OCI-LY7 (cell line): ENCODE results near the gene KRT36. TPM values are rescaled to one million over a fixed set of nuclear protein-coding genes. Genes with fewer than 3 reads are reported as not detected.

Experiments used
- BruUV-seq: library from RNA; stranded (reverse); fragments of 400-500 nt; replicated peaks from 2 replicates; lab custom pipeline; 2021; lab: Mats Ljungman, UMichigan
- CTCF ChIA-PET: fragments of 300-600 bp; sonication (Branson Sonifier 250); formaldehyde crosslinking; loops from one replicate; lab custom pipeline; 2022; ENCODE audit warnings: antibody characterized with exemption; ENCODE audit not compliant: unreplicated experiment; lab: Charles Lee
- POLR2A ChIA-PET: fragments of 300-600 bp; sonication (Branson Sonifier 250); formaldehyde crosslinking; loops from one replicate; lab custom pipeline; 2022; ENCODE audit warnings: antibody characterized with exemption; lab: Charles Lee
- DNase-seq: peaks from one replicate; pipeline ENCODE4 v3.0.0-alpha.2; 2015; ENCODE audit warnings: low spot score
- H2AFZ ChIP-seq: fragments of 200-600 bp; sonication (generic), shearing (Covaris generic); 2 replicates; pipeline ENCODE4 v1.6.1; 2014; ENCODE audit warnings: mild to moderate bottlenecking, antibody characterized with exemption, low read length, moderate library complexity
- H3K27ac ChIP-seq: fragments of 200-600 bp; sonication (generic); 2 replicates; pipeline ENCODE4 v1.5.1; 2014; ENCODE audit warnings: mixed run types, low read depth, mild to moderate bottlenecking, moderate library complexity, low read length, inconsistent platforms; ENCODE audit not compliant: poor library complexity, severe bottlenecking
- H3K36me3 ChIP-seq: fragments of 200-600 bp; sonication (generic); 2 replicates; pipeline ENCODE4 v1.6.1; 2014; ENCODE audit warnings: mild to moderate bottlenecking, antibody characterized with exemption, low read length, moderate library complexity, mixed read lengths; ENCODE audit not compliant: insufficient read depth
- H3K4me1 ChIP-seq: fragments of 200-600 bp; sonication (generic); 2 replicates; pipeline ENCODE4 v1.5.1; 2014; ENCODE audit warnings: mild to moderate bottlenecking, low read length; ENCODE audit not compliant: insufficient read depth, poor library complexity, severe bottlenecking
- H3K4me2 ChIP-seq: fragments of 200-600 bp; sonication (generic); 2 replicates; pipeline ENCODE4 v1.6.1; 2014; ENCODE audit warnings: mild to moderate bottlenecking, low read length
- H3K4me3 ChIP-seq: fragments of 200-600 bp; sonication (generic); 2 replicates; pipeline ENCODE4 v1.5.1; 2014; ENCODE audit warnings: mild to moderate bottlenecking, low read depth, low read length; ENCODE audit not compliant: poor library complexity, severe bottlenecking
- H3K79me2 ChIP-seq: fragments of 200-600 bp; sonication (generic); 2 replicates; pipeline ENCODE4 v1.6.1; 2016; ENCODE audit warnings: low read depth, mild to moderate bottlenecking, low read length, moderate library complexity, mixed read lengths; ENCODE audit not compliant: insufficient read depth
- H3K9me2 ChIP-seq: fragments of 200-600 bp; sonication (generic); 2 replicates; pipeline ENCODE4 v1.6.1; 2016; ENCODE audit warnings: mild to moderate bottlenecking, low read length, mixed read lengths; ENCODE audit not compliant: insufficient read depth
- H3K9me3 ChIP-seq: fragments of 200-600 bp; sonication (generic); 2 replicates; pipeline ENCODE4 v1.6.1; 2014; ENCODE audit warnings: mild to moderate bottlenecking, mixed run types, low read length, mixed read lengths
- H4K20me1 ChIP-seq: fragments of 200-600 bp; sonication (generic); 2 replicates; pipeline ENCODE4 v1.6.1; 2014; ENCODE audit warnings: mild to moderate bottlenecking, antibody characterized with exemption, low read length, moderate library complexity, mixed read lengths; ENCODE audit not compliant: insufficient read depth
- CTCF ChIP-seq: fragments of 200-600 bp; sonication (generic); conservative IDR thresholded peaks from 2 replicates; pipeline ENCODE4 v1.5.1; 2014; ENCODE audit warnings: mild to moderate bottlenecking, antibody characterized with exemption, low read length, moderate library complexity, mixed read lengths
- EZH2phosphoT487 ChIP-seq: fragments of 200-600 bp; sonication (generic); IDR thresholded peaks from 2 replicates; pipeline ENCODE4 v1.6.1; 2018; ENCODE audit warnings: low read depth, borderline replicate concordance, mild to moderate bottlenecking, mixed run types, antibody characterized with exemption, low read length, moderate library complexity, mixed read lengths
- intact Hi-C: fragments of 100-400 bp; cut with micrococcal nuclease; formaldehyde crosslinking; loops from one replicate; pipeline ENCODE4 v1.10.0; 2022; ENCODE audit not compliant: unreplicated experiment
- total RNA-seq, 2 experiments: library from RNA; depleted of rRNA in 1 of 2; stranded (reverse); fragments of >200 nt in 1 of 2; shearing (Covaris generic) in 1 of 2; gene quantifications; 2 replicates each; pipeline ENCODE4 v1.2.3, GENCODE V29; 2014 to 2022

KRT36 gene
- total RNA-seq, 2 experiments from 2014 or later = not detected

GRCh38 chr17:41483991-41484826 lies 5.5 kb downstream of the KRT36 start:
- no peaks in the 10 kb centered on the region for H3K36me3 ChIP-seq
- no peak overlapping the region for H3K4me3 ChIP-seq
- DNase-seq = no peak
- TF ChIP-seq EZH2phosphoT487 (no peak), CTCF (no peak)
- ChIA-PET CTCF (no interaction called here), POLR2A (no interaction called here)
- no peaks in the 10 kb centered on the region for H3K9me3 ChIP-seq
- H3K27ac ChIP-seq = no peak overlapping the region
- H3K4me1 ChIP-seq = no peaks in the 10 kb centered on the region
- no peaks in the 10 kb centered on the region for H4K20me1 ChIP-seq
- no TSS peak for BruUV-seq
- H3K4me2 ChIP-seq = no peak overlapping the region
- H3K9me2 ChIP-seq = no peaks in the 10 kb centered on the region
- intact Hi-C loops = no loop called here
- H3K79me2 ChIP-seq = no peaks in the 10 kb centered on the region
- no peak overlapping the region for H2AFZ ChIP-seq

DNA sequence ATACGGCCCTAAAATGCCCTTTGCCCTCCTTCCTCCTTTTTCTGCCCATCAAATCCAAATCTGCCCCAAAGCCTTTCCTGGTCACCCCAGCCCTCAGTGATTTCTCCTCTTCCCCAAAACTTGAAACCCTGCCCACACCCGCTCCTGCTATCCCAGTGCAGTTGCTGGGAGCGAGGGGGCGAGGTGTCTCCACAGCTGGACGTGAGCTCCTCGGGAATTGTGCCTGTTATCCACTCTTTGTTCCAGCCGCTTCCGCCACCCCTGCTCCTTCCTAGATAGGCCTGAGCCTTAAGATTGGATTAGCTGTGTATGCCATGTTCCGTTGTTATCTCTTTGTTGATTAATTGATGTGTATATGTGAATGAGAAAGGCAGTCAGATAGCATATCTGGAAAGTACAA lies 6.2 kb downstream of the KRT36 start:
- Histone ChIP-seq H3K27ac (no peak overlapping the region), H3K36me3 (no peaks in the 10 kb centered on the region), H3K79me2 (no peaks in the 10 kb centered on the region), H4K20me1 (no peaks in the 10 kb centered on the region), H3K4me2 (no peak overlapping the region), H3K9me2 (no peaks in the 10 kb centered on the region), H2AFZ (no peak overlapping the region), H3K4me3 (no peak overlapping the region), H3K4me1 (no peaks in the 10 kb centered on the region), H3K9me3 (no peaks in the 10 kb centered on the region)
- intact Hi-C loops = no loop called here
- ChIA-PET CTCF (no interaction called here), POLR2A (no interaction called here)
- no peak for TF ChIP-seq CTCF
- no peak for TF ChIP-seq EZH2phosphoT487
- BruUV-seq = no TSS peak
- no peak for DNase-seq

DNA sequence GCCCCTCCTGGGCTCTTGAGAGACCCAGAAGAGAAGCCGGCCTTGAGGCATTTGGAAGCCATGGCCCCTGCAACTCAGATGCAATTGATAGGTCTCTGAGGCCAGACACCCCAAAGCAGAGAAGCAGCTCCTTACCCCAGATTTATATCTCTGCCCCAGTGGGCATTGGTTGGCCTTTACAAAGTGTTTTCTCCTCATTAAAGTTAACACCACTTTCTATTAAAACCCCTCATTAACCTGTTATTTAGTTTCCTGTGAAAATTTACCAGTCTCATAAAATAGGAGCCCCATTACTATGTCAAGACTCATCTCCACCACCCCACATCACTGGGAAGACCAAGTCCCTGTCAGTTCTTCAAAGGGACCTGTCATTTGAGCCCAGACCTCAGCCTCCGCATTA lies 8.7 kb downstream of the KRT36 start, which contains the start of gene KRT35:
KRT35 (minus strand) TSS at position 116 of the 400 bp plus-strand sequence; CDS start at position 62, 54 bp downstream.
- no peak for DNase-seq
- no peaks in the 10 kb centered on the region for H3K36me3 ChIP-seq
- no peaks in the 10 kb centered on the region for H3K4me1 ChIP-seq
- no peak within 1 kb of the TSS for H3K4me2 ChIP-seq
- no peak within 1 kb of the TSS for H3K4me3 ChIP-seq
- H3K27ac ChIP-seq = no peak within 1 kb of the TSS
- intact Hi-C loops = no loop called here
- BruUV-seq = no TSS peak
- no peaks in the 10 kb centered on the region for H4K20me1 ChIP-seq
- ChIA-PET CTCF (no interaction called here), POLR2A (no interaction called here)
- TF ChIP-seq CTCF = no peak
- TF ChIP-seq EZH2phosphoT487 = no peak
- H3K9me3 ChIP-seq = no peaks in the 10 kb centered on the region
- no peaks in the 10 kb centered on the region for H3K79me2 ChIP-seq
- no peak within 1 kb of the TSS for H2AFZ ChIP-seq
- no peaks in the 10 kb centered on the region for H3K9me2 ChIP-seq
